ENCODE results near the gene FRAT1. TPM values are rescaled to one million over a fixed set of nuclear protein-coding genes. Genes with fewer than 3 reads are reported as not detected.

Gene FRAT1
- polyA plus RNA-seq, 4 donors = 3.8 to 6.1 (median 5.4) TPM

Other genes with a start within 250 kb of the FRAT1 start
- under 1 TPM in 3 of 4 donors, not detected in 1; under 0.01 to 0.40 (median 0.12) TPM for gene SLIT1, start 133.3 kb upstream of the FRAT1 start, polyA plus RNA-seq
- gene ARHGAP19, start 26.6 kb upstream of the FRAT1 start, polyA plus RNA-seq = 10 to 100 TPM in 1 of 4 donors, 1 to 10 TPM in 3; 2.2 to 15.2 (median 3.7) TPM
- gene FRAT2, start 15.5 kb downstream of the FRAT1 start, polyA plus RNA-seq = 10 to 100 TPM; 23.2 to 38.2 (median 29.1) TPM
- gene RRP12, start 82.1 kb downstream of the FRAT1 start, polyA plus RNA-seq = 10 to 100 TPM in 2 of 4 donors, 1 to 10 TPM in 2; 6.0 to 24.5 (median 12.5) TPM
- 100 to 1,000 TPM; 129 to 300 (median 235) TPM for gene PGAM1, start 106.9 kb downstream of the FRAT1 start, polyA plus RNA-seq
- gene EXOSC1, start 126.7 kb downstream of the FRAT1 start, polyA plus RNA-seq = 10 to 100 TPM; 33.8 to 47.1 (median 37.9) TPM
- 10 to 100 TPM; 17.0 to 36.0 (median 28.9) TPM for gene ZDHHC16, start 126.9 kb downstream of the FRAT1 start, polyA plus RNA-seq
- 10 to 100 TPM; 44.7 to 55.3 (median 50.5) TPM for gene MMS19, start 179.2 kb downstream of the FRAT1 start, polyA plus RNA-seq
- 1 to 10 TPM; 1.1 to 7.6 (median 4.8) TPM for gene UBTD1, start 179.7 kb downstream of the FRAT1 start, polyA plus RNA-seq

All from small intestine (tissue), 4 donors.